Neural progenitor cell (in vitro differentiated cells): ENCODE results near the gene ADAM11. TPM values are rescaled to one million over a fixed set of nuclear protein-coding genes. Genes with fewer than 3 reads are reported as not detected.

Experiments used
- DNase-seq: peaks from one replicate; pipeline ENCODE4 v3.0.0-alpha.2; 2016; ENCODE audit warnings: low spot score
- H2AFZ ChIP-seq: fragments of 200-600 bp; sonication (generic); replicated peaks from 2 replicates; pipeline ENCODE4 v1.6.1; 2016; ENCODE audit warnings: antibody characterized with exemption
- H3F3A ChIP-seq: fragments of 200-600 bp; sonication (generic); 2 replicates; pipeline ENCODE4 v1.6.1; 2016; ENCODE audit warnings: antibody characterized with exemption, low read depth
- H3K27ac ChIP-seq: fragments of 200-600 bp; sonication (generic); 2 replicates; pipeline ENCODE4 v1.5.1; 2016; ENCODE audit warnings: mild to moderate bottlenecking
- H3K27me3 ChIP-seq: fragments of 200-600 bp; sonication (generic); 2 replicates; pipeline ENCODE4 v1.6.1; 2016; ENCODE audit warnings: mild to moderate bottlenecking, moderate library complexity
- H3K36me3 ChIP-seq: fragments of 200-600 bp; sonication (generic); 2 replicates; pipeline ENCODE4 v1.5.1; 2016
- H3K4me1 ChIP-seq: fragments of 200-600 bp; sonication (generic); 2 replicates; pipeline ENCODE4 v1.6.1; 2016; ENCODE audit warnings: mixed run types
- H3K4me2 ChIP-seq: fragments of 200-600 bp; sonication (generic); 2 replicates; pipeline ENCODE4 v1.6.1; 2016
- H3K4me3 ChIP-seq: fragments of 200-600 bp; sonication (generic); 2 replicates; pipeline ENCODE4 v1.5.1; 2016
- H3K79me2 ChIP-seq: fragments of 200-600 bp; sonication (generic); 2 replicates; pipeline ENCODE4 v1.6.1; 2016; ENCODE audit warnings: low read depth
- H3K9ac ChIP-seq: fragments of 200-600 bp; sonication (generic); 2 replicates; pipeline ENCODE4 v1.6.1; 2016
- H3K9me3 ChIP-seq: fragments of 200-600 bp; sonication (generic); 2 replicates; pipeline ENCODE4 v1.5.1; 2016; ENCODE audit warnings: low read depth
- H4K20me1 ChIP-seq: fragments of 200-600 bp; sonication (generic); 2 replicates; pipeline ENCODE4 v1.6.1; 2016; ENCODE audit warnings: low read depth
- H3K27ac Mint-ChIP-seq: 3 replicates; pipeline ENCODE4 v1.8.0; 2021; ENCODE audit warnings: mixed read lengths
- H3K27me3 Mint-ChIP-seq: 2 replicates; pipeline ENCODE4 v1.8.0; 2022; ENCODE audit warnings: low read depth, mild to moderate bottlenecking, inconsistent platforms, moderate library complexity, mixed read lengths; ENCODE audit not compliant: insufficient read depth
- H3K36me3 Mint-ChIP-seq: 3 replicates; pipeline ENCODE4 v1.8.0; 2021; ENCODE audit warnings: mixed read lengths
- H3K4me1 Mint-ChIP-seq: 3 replicates; pipeline ENCODE4 v1.8.0; 2021; ENCODE audit warnings: mixed read lengths
- H3K4me3 Mint-ChIP-seq: 3 replicates; pipeline ENCODE4 v1.8.0; 2021; ENCODE audit warnings: mild to moderate bottlenecking, moderate library complexity, mixed read lengths
- H3K9me3 Mint-ChIP-seq: 3 replicates; pipeline ENCODE4 v1.8.0; 2020; ENCODE audit warnings: mixed read lengths
- EZH2 ChIP-seq: fragments of 200-600 bp; sonication (generic); IDR thresholded peaks from 2 replicates; pipeline ENCODE4 v1.6.1; 2017; ENCODE audit warnings: antibody characterized with exemption, mild to moderate bottlenecking, moderate library complexity
- EZH2phosphoT487 ChIP-seq: fragments of 200-600 bp; sonication (generic); IDR thresholded peaks from 2 replicates; pipeline ENCODE4 v1.6.1; 2017; ENCODE audit warnings: antibody characterized with exemption
- total RNA-seq: library from RNA; depleted of rRNA; stranded (reverse); fragments of >200 nt; gene quantifications from 2 replicates; pipeline ENCODE4 v1.2.3, GENCODE V29; 2015; ENCODE audit warnings: low replicate concordance
- TF ChIP-seq, protein P1 (sequence below): fragments of 200-600 bp; sonication (generic); IDR thresholded peaks from 2 replicates; pipeline ENCODE4 v1.5.1; 2017; ENCODE audit warnings: antibody characterized with exemption, mild to moderate bottlenecking

The ADAM11 gene
- total RNA-seq, 1 donor from 2014 or later, result 1.4 TPM

DNA sequence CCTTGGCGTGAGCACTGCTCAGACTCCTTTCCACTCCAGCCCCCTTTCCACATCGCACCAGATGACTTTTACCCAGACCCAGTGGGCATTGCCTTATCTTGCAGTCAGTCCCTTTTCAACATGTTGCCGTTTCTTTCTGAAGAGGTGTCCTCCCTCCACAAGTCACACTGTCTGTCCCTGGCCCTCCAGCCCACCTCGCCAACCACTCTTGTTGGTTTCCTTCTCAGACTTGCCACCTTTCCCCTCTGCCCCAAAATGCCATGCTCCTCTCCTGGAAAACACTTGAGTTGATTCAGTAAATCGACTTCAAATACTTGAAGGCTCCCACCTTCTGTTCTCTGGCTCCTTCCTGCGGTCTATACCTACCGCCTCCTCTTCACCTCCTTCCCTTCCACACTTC, 7.5 kb upstream of the ADAM11 start:
- no peak overlapping the region for H3K4me3 ChIP-seq
- H3K4me1 ChIP-seq, result no peaks in the 10 kb centered on the region
- no peaks in the 10 kb centered on the region for H3K9me3 Mint-ChIP-seq
- no peak overlapping the region for H2AFZ ChIP-seq
- no peak for DNase-seq
- H4K20me1 ChIP-seq, result no peaks in the 10 kb centered on the region
- no peak overlapping the region for H3K27ac ChIP-seq
- H3K9me3 ChIP-seq, result no peaks in the 10 kb centered on the region
- no peaks in the 10 kb centered on the region for H3F3A ChIP-seq
- peaks cover 11% of the 10 kb centered on the region for H3K36me3 Mint-ChIP-seq
- H3K79me2 ChIP-seq, result no peaks in the 10 kb centered on the region
- peaks cover 2% of the 10 kb centered on the region for H3K27me3 ChIP-seq
- no peak overlapping the region for H3K27ac Mint-ChIP-seq
- no peaks in the 10 kb centered on the region for H3K27me3 Mint-ChIP-seq
- TF ChIP-seq, protein P1, sequence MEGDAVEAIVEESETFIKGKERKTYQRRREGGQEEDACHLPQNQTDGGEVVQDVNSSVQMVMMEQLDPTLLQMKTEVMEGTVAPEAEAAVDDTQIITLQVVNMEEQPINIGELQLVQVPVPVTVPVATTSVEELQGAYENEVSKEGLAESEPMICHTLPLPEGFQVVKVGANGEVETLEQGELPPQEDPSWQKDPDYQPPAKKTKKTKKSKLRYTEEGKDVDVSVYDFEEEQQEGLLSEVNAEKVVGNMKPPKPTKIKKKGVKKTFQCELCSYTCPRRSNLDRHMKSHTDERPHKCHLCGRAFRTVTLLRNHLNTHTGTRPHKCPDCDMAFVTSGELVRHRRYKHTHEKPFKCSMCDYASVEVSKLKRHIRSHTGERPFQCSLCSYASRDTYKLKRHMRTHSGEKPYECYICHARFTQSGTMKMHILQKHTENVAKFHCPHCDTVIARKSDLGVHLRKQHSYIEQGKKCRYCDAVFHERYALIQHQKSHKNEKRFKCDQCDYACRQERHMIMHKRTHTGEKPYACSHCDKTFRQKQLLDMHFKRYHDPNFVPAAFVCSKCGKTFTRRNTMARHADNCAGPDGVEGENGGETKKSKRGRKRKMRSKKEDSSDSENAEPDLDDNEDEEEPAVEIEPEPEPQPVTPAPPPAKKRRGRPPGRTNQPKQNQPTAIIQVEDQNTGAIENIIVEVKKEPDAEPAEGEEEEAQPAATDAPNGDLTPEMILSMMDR, result no peak
- TF ChIP-seq EZH2phosphoT487 (no peak), EZH2 (no peak)
- peaks cover 17% of the 10 kb centered on the region for H3K4me1 Mint-ChIP-seq
- no peak overlapping the region for H3K4me3 Mint-ChIP-seq
- H3K36me3 ChIP-seq, result no peaks in the 10 kb centered on the region
- no peak overlapping the region for H3K4me2 ChIP-seq
- H3K9ac ChIP-seq, result no peak overlapping the region

DNA sequence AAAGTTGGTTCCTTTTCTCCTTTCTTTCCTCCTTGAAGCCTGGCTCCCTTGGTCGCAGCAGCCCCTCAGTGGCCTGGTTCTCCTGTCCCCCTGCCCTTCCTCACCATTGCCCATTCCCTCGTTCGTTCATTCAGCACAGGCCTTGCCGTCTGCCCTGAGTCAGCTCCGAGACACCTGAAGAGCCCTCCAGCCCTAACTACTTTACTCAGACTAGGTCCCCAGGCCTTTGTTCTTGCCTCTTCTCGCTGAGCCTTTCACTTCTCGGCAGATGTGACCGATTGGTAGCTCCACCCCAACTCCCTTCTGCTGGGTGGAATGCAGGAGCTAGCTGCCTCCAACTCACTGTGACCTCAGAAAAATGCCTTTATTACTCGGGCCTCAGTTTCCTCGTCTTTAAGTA, 7.0 kb upstream of the ADAM11 start:
- no peaks in the 10 kb centered on the region for H3F3A ChIP-seq
- Mint-ChIP-seq H3K4me1 (peaks cover 17% of the 10 kb centered on the region), H3K36me3 (peaks cover 10% of the 10 kb centered on the region), H3K27me3 (no peaks in the 10 kb centered on the region), H3K4me3 (no peak overlapping the region), H3K27ac (no peak overlapping the region), H3K9me3 (no peaks in the 10 kb centered on the region)
- peaks cover 5% of the 10 kb centered on the region for H3K27me3 ChIP-seq
- no peak overlapping the region for H3K4me3 ChIP-seq
- H2AFZ ChIP-seq, result no peak overlapping the region
- no peaks in the 10 kb centered on the region for H3K4me1 ChIP-seq
- no peak for TF ChIP-seq EZH2
- no peak for TF ChIP-seq EZH2phosphoT487
- TF ChIP-seq, protein P1, result no peak
- H3K4me2 ChIP-seq, result no peak overlapping the region
- no peaks in the 10 kb centered on the region for H3K36me3 ChIP-seq
- no peak overlapping the region for H3K9ac ChIP-seq
- no peak for DNase-seq
- H3K27ac ChIP-seq, result no peak overlapping the region
- H3K9me3 ChIP-seq, result no peaks in the 10 kb centered on the region
- no peaks in the 10 kb centered on the region for H3K79me2 ChIP-seq
- H4K20me1 ChIP-seq, result no peaks in the 10 kb centered on the region

DNA sequence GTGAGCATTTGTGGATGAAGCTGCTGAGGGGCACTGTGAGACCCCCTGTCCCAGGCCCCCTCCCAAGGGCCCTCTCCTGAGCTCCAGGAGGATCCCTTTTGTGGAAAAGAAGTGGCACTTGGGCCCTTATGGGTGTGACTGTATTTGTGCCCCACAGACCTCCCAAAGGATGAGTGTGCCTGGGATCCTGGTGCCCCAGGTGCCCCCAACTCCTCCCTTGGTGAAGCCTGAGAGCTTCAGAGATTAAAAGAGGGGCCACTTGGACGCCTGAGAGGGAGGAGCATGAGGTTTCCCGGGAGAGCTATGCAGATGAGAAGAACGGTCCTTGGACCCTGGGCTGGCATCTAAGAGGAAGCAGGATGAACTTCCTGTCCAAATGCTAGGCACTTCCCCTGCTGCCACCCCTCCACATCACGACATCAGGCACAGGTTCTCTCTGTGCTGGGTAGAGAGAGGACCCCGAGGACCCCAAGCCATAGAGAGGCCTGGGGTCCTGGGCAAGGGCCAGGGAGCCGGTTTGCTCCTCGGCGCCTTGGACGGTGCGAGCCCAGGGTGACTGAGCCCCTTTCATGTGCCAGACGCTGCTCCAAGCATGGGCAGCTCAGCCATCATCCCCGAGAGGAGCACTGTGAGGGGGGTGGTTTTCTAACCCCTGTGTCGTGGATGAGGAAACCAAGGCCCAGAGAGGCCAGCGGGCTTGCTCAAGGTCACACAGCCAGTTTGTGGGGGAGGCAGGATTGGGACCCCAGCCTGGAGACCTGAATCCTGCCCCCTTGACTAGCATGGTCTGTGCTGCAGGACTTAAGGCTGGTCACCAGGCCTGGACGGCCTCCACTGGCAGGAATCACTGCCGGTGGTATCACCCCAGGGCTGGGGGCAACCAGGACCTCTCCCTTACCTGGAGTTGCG, 5.6 kb upstream of the ADAM11 start:
- TF ChIP-seq EZH2 (no peak), EZH2phosphoT487 (no peak)
- TF ChIP-seq, protein P1, result no peak
- Mint-ChIP-seq H3K36me3 (peaks cover 8% of the 10 kb centered on the region), H3K4me1 (peaks cover 17% of the 10 kb centered on the region), H3K4me3 (no peak overlapping the region), H3K9me3 (no peaks in the 10 kb centered on the region), H3K27me3 (no peaks in the 10 kb centered on the region), H3K27ac (no peak overlapping the region)
- Histone ChIP-seq H3K36me3 (no peaks in the 10 kb centered on the region), H3K4me1 (peaks cover under 1% of the 10 kb centered on the region), H4K20me1 (no peaks in the 10 kb centered on the region), H3K79me2 (no peaks in the 10 kb centered on the region), H3K9me3 (no peaks in the 10 kb centered on the region), H2AFZ (no peak overlapping the region), H3F3A (peaks cover 3% of the 10 kb centered on the region), H3K4me2 (no peak overlapping the region), H3K4me3 (no peak overlapping the region), H3K27me3 (peaks cover 19% of the 10 kb centered on the region), H3K27ac (no peak overlapping the region), H3K9ac (no peak overlapping the region)
- DNase-seq, result no peak
